ENCODE results near the gene DPP10.

- TF ChIP-seq, protein P1, sequence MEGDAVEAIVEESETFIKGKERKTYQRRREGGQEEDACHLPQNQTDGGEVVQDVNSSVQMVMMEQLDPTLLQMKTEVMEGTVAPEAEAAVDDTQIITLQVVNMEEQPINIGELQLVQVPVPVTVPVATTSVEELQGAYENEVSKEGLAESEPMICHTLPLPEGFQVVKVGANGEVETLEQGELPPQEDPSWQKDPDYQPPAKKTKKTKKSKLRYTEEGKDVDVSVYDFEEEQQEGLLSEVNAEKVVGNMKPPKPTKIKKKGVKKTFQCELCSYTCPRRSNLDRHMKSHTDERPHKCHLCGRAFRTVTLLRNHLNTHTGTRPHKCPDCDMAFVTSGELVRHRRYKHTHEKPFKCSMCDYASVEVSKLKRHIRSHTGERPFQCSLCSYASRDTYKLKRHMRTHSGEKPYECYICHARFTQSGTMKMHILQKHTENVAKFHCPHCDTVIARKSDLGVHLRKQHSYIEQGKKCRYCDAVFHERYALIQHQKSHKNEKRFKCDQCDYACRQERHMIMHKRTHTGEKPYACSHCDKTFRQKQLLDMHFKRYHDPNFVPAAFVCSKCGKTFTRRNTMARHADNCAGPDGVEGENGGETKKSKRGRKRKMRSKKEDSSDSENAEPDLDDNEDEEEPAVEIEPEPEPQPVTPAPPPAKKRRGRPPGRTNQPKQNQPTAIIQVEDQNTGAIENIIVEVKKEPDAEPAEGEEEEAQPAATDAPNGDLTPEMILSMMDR (IDR thresholded peaks at IDR 0.05): no peak
- no peak for TF ChIP-seq POLR2AphosphoS5 (IDR thresholded peaks at IDR 0.05; ENCODE audit: low read depth, low read length)
- TF ChIP-seq, protein P2, sequence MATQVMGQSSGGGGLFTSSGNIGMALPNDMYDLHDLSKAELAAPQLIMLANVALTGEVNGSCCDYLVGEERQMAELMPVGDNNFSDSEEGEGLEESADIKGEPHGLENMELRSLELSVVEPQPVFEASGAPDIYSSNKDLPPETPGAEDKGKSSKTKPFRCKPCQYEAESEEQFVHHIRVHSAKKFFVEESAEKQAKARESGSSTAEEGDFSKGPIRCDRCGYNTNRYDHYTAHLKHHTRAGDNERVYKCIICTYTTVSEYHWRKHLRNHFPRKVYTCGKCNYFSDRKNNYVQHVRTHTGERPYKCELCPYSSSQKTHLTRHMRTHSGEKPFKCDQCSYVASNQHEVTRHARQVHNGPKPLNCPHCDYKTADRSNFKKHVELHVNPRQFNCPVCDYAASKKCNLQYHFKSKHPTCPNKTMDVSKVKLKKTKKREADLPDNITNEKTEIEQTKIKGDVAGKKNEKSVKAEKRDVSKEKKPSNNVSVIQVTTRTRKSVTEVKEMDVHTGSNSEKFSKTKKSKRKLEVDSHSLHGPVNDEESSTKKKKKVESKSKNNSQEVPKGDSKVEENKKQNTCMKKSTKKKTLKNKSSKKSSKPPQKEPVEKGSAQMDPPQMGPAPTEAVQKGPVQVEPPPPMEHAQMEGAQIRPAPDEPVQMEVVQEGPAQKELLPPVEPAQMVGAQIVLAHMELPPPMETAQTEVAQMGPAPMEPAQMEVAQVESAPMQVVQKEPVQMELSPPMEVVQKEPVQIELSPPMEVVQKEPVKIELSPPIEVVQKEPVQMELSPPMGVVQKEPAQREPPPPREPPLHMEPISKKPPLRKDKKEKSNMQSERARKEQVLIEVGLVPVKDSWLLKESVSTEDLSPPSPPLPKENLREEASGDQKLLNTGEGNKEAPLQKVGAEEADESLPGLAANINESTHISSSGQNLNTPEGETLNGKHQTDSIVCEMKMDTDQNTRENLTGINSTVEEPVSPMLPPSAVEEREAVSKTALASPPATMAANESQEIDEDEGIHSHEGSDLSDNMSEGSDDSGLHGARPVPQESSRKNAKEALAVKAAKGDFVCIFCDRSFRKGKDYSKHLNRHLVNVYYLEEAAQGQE (IDR thresholded peaks at IDR 0.05; ENCODE audit: insufficient read depth in 1 of 2, low read depth in 2 of 2, low read length in 1 of 2): no peak
Observed at GRCh38 chr2:115733190-115733775, 1290.8 kb downstream of the DPP10 start.
